IMR-90 (cell line): ENCODE data around the gene MYO5A. TPM values are rescaled to one million over a fixed set of nuclear protein-coding genes. Genes with fewer than 3 reads are reported as not detected.

Experiments used
- ATAC-seq: fragments of 200-7000 bp; cut with Tn5 transposase; 2 replicates; pipeline ENCODE4 v1.9.1; 2020; ENCODE audit warnings: low read depth, mild to moderate bottlenecking, moderate library complexity
- BruUV-seq: library from RNA; stranded (reverse); fragments of 400-500 nt; replicated peaks from 2 replicates; lab custom pipeline; 2021; lab: Mats Ljungman, UMichigan
- CTCF ChIA-PET: fragments of 300-600 bp; formaldehyde crosslinking; extraction: SDS; loops from one replicate; lab custom pipeline; 2021; ENCODE audit warnings: antibody characterized with exemption; lab: Yijun Ruan, JAX
- POLR2A ChIA-PET: fragments of 300-600 bp; sonication (Branson Sonifier 250); formaldehyde crosslinking; loops from one replicate; lab custom pipeline; 2022; ENCODE audit warnings: antibody characterized with exemption; ENCODE audit not compliant: unreplicated experiment; lab: Charles Lee
- DNase-seq: peaks from one replicate; pipeline ENCODE4 v3.0.0; 2013
- H2AFZ ChIP-seq: replicated peaks from 2 replicates; pipeline ENCODE3; 2013; ENCODE audit warnings: low read length, mild to moderate bottlenecking; ENCODE audit not compliant: poor library complexity
- H2AK5ac ChIP-seq: 2 replicates; pipeline ENCODE4 v1.6.1; 2013; ENCODE audit warnings: low read depth, low read length, inconsistent platforms
- H2AK9ac ChIP-seq: replicated peaks from 2 replicates; pipeline ENCODE3; 2013; ENCODE audit warnings: mild to moderate bottlenecking, low read depth, low read length, moderate library complexity; ENCODE audit not compliant: poor library complexity
- H2BK120ac ChIP-seq: 2 replicates; pipeline ENCODE4 v1.6.1; 2013; ENCODE audit warnings: low read depth, low read length, inconsistent platforms
- H2BK15ac ChIP-seq: 3 replicates; pipeline ENCODE4 v1.6.1; 2013; ENCODE audit warnings: low read depth, low read length, inconsistent platforms
- H2BK20ac ChIP-seq: 2 replicates; pipeline ENCODE4 v1.6.1; 2013; ENCODE audit warnings: low read depth, mild to moderate bottlenecking, inconsistent platforms, low read length, moderate library complexity
- H2BK5ac ChIP-seq: 2 replicates; pipeline ENCODE4 v1.6.1; 2013; ENCODE audit warnings: mild to moderate bottlenecking, low read depth, low read length, inconsistent platforms; ENCODE audit not compliant: poor library complexity, severe bottlenecking
- H3K14ac ChIP-seq: replicated peaks from 2 replicates; pipeline ENCODE4 v1.6.1; 2013; ENCODE audit warnings: low read depth, low read length, inconsistent platforms
- H3K18ac ChIP-seq: 2 replicates; pipeline ENCODE4 v1.6.1; 2013; ENCODE audit warnings: low read depth, low read length, control low read depth
- H3K23ac ChIP-seq: 2 replicates; pipeline ENCODE4 v1.6.1; 2013; ENCODE audit warnings: low read depth, low read length, inconsistent platforms
- H3K27ac ChIP-seq: 2 replicates; pipeline ENCODE4 v1.5.1; 2013; ENCODE audit warnings: mild to moderate bottlenecking, control low read depth, low read length; ENCODE audit not compliant: insufficient read depth
- H3K27me3 ChIP-seq: 2 replicates; pipeline ENCODE4 v1.6.1; 2013; ENCODE audit warnings: low read length; ENCODE audit not compliant: control insufficient read depth, insufficient read depth
- H3K36me3 ChIP-seq: 2 replicates; pipeline ENCODE4 v1.6.1; 2013; ENCODE audit warnings: low read length, mixed read lengths; ENCODE audit not compliant: control insufficient read depth, insufficient read depth
- H3K4ac ChIP-seq: 2 replicates; pipeline ENCODE4 v1.6.1; 2013; ENCODE audit warnings: low read depth, low read length, inconsistent platforms
- H3K4me1 ChIP-seq: 2 replicates; pipeline ENCODE4 v1.6.1; 2013; ENCODE audit warnings: low read length, mixed read lengths; ENCODE audit not compliant: control insufficient read depth, insufficient read depth
- H3K4me2 ChIP-seq: 2 replicates; pipeline ENCODE4 v1.6.1; 2013; ENCODE audit warnings: low read depth, mild to moderate bottlenecking, control low read depth, low read length, moderate library complexity
- H3K4me3 ChIP-seq: 2 replicates; pipeline ENCODE4 v1.5.1; 2013; ENCODE audit warnings: low read depth, mild to moderate bottlenecking, control low read depth, low read length, moderate library complexity; ENCODE audit not compliant: insufficient read depth
- H3K56ac ChIP-seq: 2 replicates; pipeline ENCODE4 v1.6.1; 2013; ENCODE audit warnings: low read length, inconsistent platforms; ENCODE audit not compliant: insufficient read depth; ENCODE audit errors: extremely low read depth
- H3K79me1 ChIP-seq, 2 experiments: 2 replicates each; pipeline ENCODE4 v1.6.1; 2013; ENCODE audit warnings: low read length in 2 of 2, inconsistent platforms in 1 of 2, low read depth in 1 of 2
- H3K9ac ChIP-seq: 2 replicates; pipeline ENCODE4 v1.6.1; 2013; ENCODE audit warnings: low read depth, low read length, control low read depth
- H3K9me1 ChIP-seq: 2 replicates; pipeline ENCODE4 v1.6.1; 2013; ENCODE audit warnings: low read length, inconsistent platforms; ENCODE audit not compliant: insufficient read depth
- H3K9me3 ChIP-seq: 2 replicates; pipeline ENCODE4 v1.6.1; 2013; ENCODE audit warnings: low read length; ENCODE audit not compliant: control insufficient read depth, insufficient read depth
- H4K20me1 ChIP-seq: 2 replicates; pipeline ENCODE4 v1.6.1; 2013; ENCODE audit warnings: low read length, inconsistent platforms; ENCODE audit not compliant: insufficient read depth
- H4K5ac ChIP-seq: 2 replicates; pipeline ENCODE4 v1.6.1; 2013; ENCODE audit warnings: mild to moderate bottlenecking, low read depth, low read length, control low read depth
- H4K8ac ChIP-seq, 2 experiments: 2 replicates each; pipeline ENCODE4 v1.6.1; 2013; ENCODE audit warnings: low read depth in 2 of 2, low read length in 2 of 2, control low read depth in 1 of 2, inconsistent platforms in 1 of 2
- H4K91ac ChIP-seq: 2 replicates; pipeline ENCODE4 v1.6.1; 2013; ENCODE audit warnings: low read depth, low read length, inconsistent platforms; ENCODE audit not compliant: insufficient read depth
- BHLHE40 ChIP-seq: fragments of 150-350 bp; IDR thresholded peaks from 2 replicates; pipeline ENCODE4 v1.6.1; 2016; ENCODE audit warnings: mild to moderate bottlenecking, low read depth, low read length
- CEBPB ChIP-seq: IDR thresholded peaks from 2 replicates; pipeline ENCODE4 v1.6.1; 2012; ENCODE audit warnings: low read depth, low read length, improper control_type of control experiment
- CHD1 ChIP-seq: IDR thresholded peaks from 2 replicates; pipeline ENCODE4 v1.6.1; 2012; ENCODE audit warnings: low read depth, low read length, improper control_type of control experiment
- FOS ChIP-seq: fragments of 150-350 bp; IDR thresholded peaks from 2 replicates; pipeline ENCODE4 v1.6.1; 2016; ENCODE audit warnings: low read depth, low read length
- MAZ ChIP-seq: IDR thresholded peaks from 2 replicates; pipeline ENCODE4 v1.6.1; 2012; ENCODE audit warnings: low read depth, mild to moderate bottlenecking, low read length, improper control_type of control experiment, moderate library complexity, borderline replicate concordance
- NFE2L2 ChIP-seq: fragments of 150-350 bp; IDR thresholded peaks from 2 replicates; pipeline ENCODE4 v1.6.1; 2016; ENCODE audit warnings: low read depth, mild to moderate bottlenecking, low read length
- POLR2A ChIP-seq: IDR thresholded peaks from 2 replicates; pipeline ENCODE4 v1.6.1; 2012; ENCODE audit warnings: mild to moderate bottlenecking, low read depth, low read length
- RAD21 ChIP-seq: IDR thresholded peaks from 2 replicates; pipeline ENCODE4 v1.6.1; 2012; ENCODE audit warnings: low read length, improper control_type of control experiment
- RCOR1 ChIP-seq: IDR thresholded peaks from 2 replicates; pipeline ENCODE4 v1.6.1; 2012; ENCODE audit warnings: mild to moderate bottlenecking, low read length, improper control_type of control experiment; ENCODE audit not compliant: insufficient replicate concordance
- SMC3 ChIP-seq: fragments of 150-350 bp; IDR thresholded peaks from 2 replicates; pipeline ENCODE4 v1.6.1; 2016; ENCODE audit warnings: low read depth, mild to moderate bottlenecking, antibody characterized with exemption, low read length, moderate library complexity
- WGBS, 2 experiments: methylation state at CpG; one replicate each; pipeline versions ENCODE4 v1.1.5 to v1.1.7; 2013; ENCODE audit warnings: missing lambda C conversion rate in 2 of 2; ENCODE audit not compliant: insufficient read length in 1 of 2; ENCODE audit errors: extremely low coverage in 2 of 2; 5-methylcytosine and 5-hydroxymethylcytosine counted together
- dilution Hi-C: fragments of 300-500 bp; cut with HindIII; formaldehyde crosslinking; loops from one replicate; pipeline ENCODE4 v1.14.3; 2018; ENCODE audit warnings: low sequenced_read_pairs; ENCODE audit not compliant: unreplicated experiment
- in situ Hi-C: fragments of 300-500 bp; cut with MboI; formaldehyde crosslinking; loops from 3 replicates; pipeline ENCODE4 v1.14.3; 2019; ENCODE audit warnings: low sequenced_read_pairs, inconsistent platforms, mixed read lengths
- intact Hi-C: fragments of 100-400 bp; cut with micrococcal nuclease; formaldehyde crosslinking; loops from 2 replicates; pipeline ENCODE4 v1.10.0; 2022
- polyA plus RNA-seq, 3 experiments: library from polyadenylated mRNA; depleted of rRNA; stranded (reverse); fragments of >200 nt; gene quantifications; 2 replicates each; pipeline ENCODE4 v1.2.3, GENCODE V29; 2012; ENCODE audit warnings: low replicate concordance in 1 of 3
- total RNA-seq: library from RNA; depleted of rRNA; stranded (reverse); fragments of >200 nt; gene quantifications from 2 replicates; pipeline ENCODE4 v1.2.3, GENCODE V29; 2012
- TF ChIP-seq, protein P1 (sequence below): fragments of 150-350 bp; IDR thresholded peaks from 2 replicates; pipeline ENCODE4 v1.6.1; 2016; ENCODE audit warnings: low read depth, mild to moderate bottlenecking, low read length, moderate library complexity, borderline replicate concordance
- TF ChIP-seq, protein P2 (sequence below): fragments of 150-350 bp; IDR thresholded peaks from 2 replicates; pipeline ENCODE4 v1.6.1; 2017; ENCODE audit warnings: mild to moderate bottlenecking, antibody characterized with exemption, low read length, low read depth
- TF ChIP-seq, protein P3 (sequence below): conservative IDR thresholded peaks from 2 replicates; pipeline ENCODE4 v1.5.1; 2012; ENCODE audit warnings: mild to moderate bottlenecking, low read depth, low read length, improper control_type of control experiment

MYO5A gene
- total and polyA plus RNA-seq, 2 of the 4 experiments (the other 2 are of a cell fraction): 19.4 to 69.2 TPM

DNA sequence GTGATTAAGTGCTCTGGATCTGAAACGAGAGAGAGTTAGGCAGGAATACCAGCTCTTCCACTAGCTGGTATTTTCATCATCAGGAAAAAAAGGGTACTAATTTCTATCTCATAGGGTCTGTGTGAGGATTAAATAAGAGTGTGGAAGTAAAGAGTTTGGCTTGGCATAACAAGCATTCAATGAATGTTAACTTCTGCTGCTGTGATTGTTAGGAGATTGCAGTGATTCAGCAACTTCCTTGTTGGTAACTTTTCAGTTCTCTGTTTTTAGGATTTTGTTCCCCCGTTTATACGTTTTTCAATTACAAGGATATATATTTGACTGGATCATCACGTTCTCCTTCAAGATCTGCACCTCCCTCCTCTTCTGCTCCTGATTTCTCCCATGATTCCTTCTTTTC lies 167.2 kb downstream of the MYO5A start:
- Histone ChIP-seq H3K4me2 (no peak overlapping the region), H2BK120ac (no peak overlapping the region), H3K23ac (no peak overlapping the region), H2AK5ac (no peak overlapping the region), H3K18ac (no peak overlapping the region), H3K4ac (no peak overlapping the region), H4K91ac (no peak overlapping the region), H3K27me3 (no peaks in the 10 kb centered on the region), H4K20me1 (no peaks in the 10 kb centered on the region), H3K56ac (no peak overlapping the region), H2AFZ (no peak overlapping the region), H2BK15ac (no peak overlapping the region), H3K9me1 (no peaks in the 10 kb centered on the region), H2BK20ac (no peak overlapping the region), H4K8ac (no peak overlapping the region), H4K5ac (no peak overlapping the region), H3K4me1 (no peaks in the 10 kb centered on the region; the same call in 1 of the 2 replicates), H3K14ac (no peak overlapping the region), H3K9ac (no peak overlapping the region), H2AK9ac (no peak overlapping the region), H3K27ac (no peak overlapping the region), H3K79me1 (no peaks in the 10 kb centered on the region; a peak in 1 of 4 replicates), H2BK5ac (no peak overlapping the region), H3K36me3 (peaks cover 10% of the 10 kb centered on the region), H3K9me3 (no peaks in the 10 kb centered on the region), H3K4me3 (no peak overlapping the region)
- TF ChIP-seq BHLHE40 (no peak), RCOR1 (no peak), POLR2A (no peak), CHD1 (no peak), FOS (no peak), CEBPB (no peak), SMC3 (no peak), MAZ (no peak), NFE2L2 (no peak), RAD21 (no peak)
- TF ChIP-seq, protein P1, sequence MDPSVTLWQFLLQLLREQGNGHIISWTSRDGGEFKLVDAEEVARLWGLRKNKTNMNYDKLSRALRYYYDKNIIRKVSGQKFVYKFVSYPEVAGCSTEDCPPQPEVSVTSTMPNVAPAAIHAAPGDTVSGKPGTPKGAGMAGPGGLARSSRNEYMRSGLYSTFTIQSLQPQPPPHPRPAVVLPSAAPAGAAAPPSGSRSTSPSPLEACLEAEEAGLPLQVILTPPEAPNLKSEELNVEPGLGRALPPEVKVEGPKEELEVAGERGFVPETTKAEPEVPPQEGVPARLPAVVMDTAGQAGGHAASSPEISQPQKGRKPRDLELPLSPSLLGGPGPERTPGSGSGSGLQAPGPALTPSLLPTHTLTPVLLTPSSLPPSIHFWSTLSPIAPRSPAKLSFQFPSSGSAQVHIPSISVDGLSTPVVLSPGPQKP: no peak
- TF ChIP-seq, protein P2, sequence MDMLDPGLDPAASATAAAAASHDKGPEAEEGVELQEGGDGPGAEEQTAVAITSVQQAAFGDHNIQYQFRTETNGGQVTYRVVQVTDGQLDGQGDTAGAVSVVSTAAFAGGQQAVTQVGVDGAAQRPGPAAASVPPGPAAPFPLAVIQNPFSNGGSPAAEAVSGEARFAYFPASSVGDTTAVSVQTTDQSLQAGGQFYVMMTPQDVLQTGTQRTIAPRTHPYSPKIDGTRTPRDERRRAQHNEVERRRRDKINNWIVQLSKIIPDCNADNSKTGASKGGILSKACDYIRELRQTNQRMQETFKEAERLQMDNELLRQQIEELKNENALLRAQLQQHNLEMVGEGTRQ: no peak
- TF ChIP-seq, protein P3, sequence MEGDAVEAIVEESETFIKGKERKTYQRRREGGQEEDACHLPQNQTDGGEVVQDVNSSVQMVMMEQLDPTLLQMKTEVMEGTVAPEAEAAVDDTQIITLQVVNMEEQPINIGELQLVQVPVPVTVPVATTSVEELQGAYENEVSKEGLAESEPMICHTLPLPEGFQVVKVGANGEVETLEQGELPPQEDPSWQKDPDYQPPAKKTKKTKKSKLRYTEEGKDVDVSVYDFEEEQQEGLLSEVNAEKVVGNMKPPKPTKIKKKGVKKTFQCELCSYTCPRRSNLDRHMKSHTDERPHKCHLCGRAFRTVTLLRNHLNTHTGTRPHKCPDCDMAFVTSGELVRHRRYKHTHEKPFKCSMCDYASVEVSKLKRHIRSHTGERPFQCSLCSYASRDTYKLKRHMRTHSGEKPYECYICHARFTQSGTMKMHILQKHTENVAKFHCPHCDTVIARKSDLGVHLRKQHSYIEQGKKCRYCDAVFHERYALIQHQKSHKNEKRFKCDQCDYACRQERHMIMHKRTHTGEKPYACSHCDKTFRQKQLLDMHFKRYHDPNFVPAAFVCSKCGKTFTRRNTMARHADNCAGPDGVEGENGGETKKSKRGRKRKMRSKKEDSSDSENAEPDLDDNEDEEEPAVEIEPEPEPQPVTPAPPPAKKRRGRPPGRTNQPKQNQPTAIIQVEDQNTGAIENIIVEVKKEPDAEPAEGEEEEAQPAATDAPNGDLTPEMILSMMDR: no peak
- dilution Hi-C loops (no loop called here), intact Hi-C loops (no loop called here), in situ Hi-C loops (no loop called here)
- 100% methylated on average over 1 of the region's 4 CpGs; no CpG with 5 or more reads in 1 of the 2 experiments for WGBS, 2 experiments
- ATAC-seq: no peak; the same call in 1 of the 2 replicates
- ChIA-PET CTCF (no interaction called here), POLR2A (no interaction called here)
- no TSS peak for BruUV-seq
- no peak for DNase-seq
